ENCODE measurements around the gene SYTL1. TPM values are rescaled to one million over a fixed set of nuclear protein-coding genes. Genes with fewer than 3 reads are reported as not detected.

SYTL1 gene
- total and polyA plus RNA-seq, 3 experiments from 2014 or later = 21.9 to 124 (median 24.2) TPM

DNA sequence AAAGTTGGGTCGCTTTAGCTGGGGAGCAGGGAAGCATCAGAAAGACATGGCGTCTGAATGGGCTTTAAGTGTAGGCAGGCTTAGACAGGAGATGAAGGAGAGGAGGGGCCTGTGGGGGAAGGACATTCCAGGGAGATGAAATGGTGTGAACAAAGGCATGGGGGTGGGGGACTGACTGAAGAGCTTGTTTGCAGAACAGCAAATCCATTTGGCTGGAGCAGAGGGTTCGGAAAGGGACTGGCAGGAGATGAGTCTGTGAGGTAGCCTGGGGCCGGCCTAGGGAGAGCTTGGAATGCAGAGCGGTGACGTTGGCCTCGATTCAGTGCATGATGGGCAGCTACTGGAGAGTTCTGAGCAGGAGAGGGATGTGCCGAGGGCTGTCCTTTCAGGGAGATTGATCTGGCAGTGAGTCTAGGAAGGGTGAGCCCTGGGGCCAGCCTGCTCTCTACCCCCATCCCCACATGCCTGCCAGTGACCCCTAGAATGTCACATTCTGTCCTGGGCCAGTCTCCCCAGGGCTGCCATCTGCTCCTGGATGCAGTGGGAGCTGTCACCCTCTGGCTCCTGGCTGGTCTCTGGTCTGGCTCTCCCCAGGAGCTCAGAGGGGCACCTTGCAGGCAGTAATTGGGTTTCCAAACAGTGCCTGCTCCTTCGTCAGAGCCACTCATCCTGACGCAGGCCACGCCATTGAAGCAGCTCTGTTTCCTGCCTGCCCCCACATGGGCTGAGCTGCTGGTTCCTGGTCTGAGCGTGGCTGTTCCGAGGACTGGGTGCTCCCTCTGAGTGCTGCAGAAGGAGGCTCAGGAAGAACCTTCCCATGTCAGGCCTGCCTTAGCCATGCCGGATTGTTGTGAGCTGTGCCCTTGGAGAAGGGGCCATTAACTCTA is 42.2 kb upstream of the SYTL1 start:
- H3K36me3 ChIP-seq (ENCODE audit: insufficient read depth, low read length) = peaks cover 22% of the 10 kb centered on the region
- no peaks in the 10 kb centered on the region for H3K27me3 Mint-ChIP-seq
- no peak for DNase-seq
- H3K27ac Mint-ChIP-seq = peak overlapping the region in 2 of 8 donors; percentile 59 to 74
- H3K36me3 Mint-ChIP-seq = peaks cover 0 to 93% (median 14%) of the 10 kb centered on the region in 3 donors
- no peak overlapping the region for H3K4me3 Mint-ChIP-seq
- POLR2A ChIA-PET = interaction anchor here (1.3 to 2.1 kb wide), 2 partner anchors 96 to 98 kb away, joined by 3 to 10 read pairs; no protein-coding TSS in a partner anchor
- H3K4me1 ChIP-seq (ENCODE audit: insufficient read depth, low read length) = no peaks in the 10 kb centered on the region
- H3K4me3 ChIP-seq (ENCODE audit: low read length) = no peak overlapping the region
- no peaks in the 10 kb centered on the region for H3K27me3 ChIP-seq (ENCODE audit: insufficient read depth, low read length, poor library complexity, severe bottlenecking)
- CTCF ChIA-PET = interaction anchor here (0.6 to 13.6 kb wide), 26 partner anchors 14 to 363 kb away, joined by 3 to 283 read pairs (median 5); partner anchors contain the start of genes AHDC1, CD164L2, GPR3 and MAP3K6
- no peak overlapping the region for H3K27ac ChIP-seq (ENCODE audit: low read depth, low read length)
- H3K9me3 Mint-ChIP-seq = no peaks in the 10 kb centered on the region
- peaks cover 0 to 6% (median 4%) of the 10 kb centered on the region in 3 donors for H3K4me1 Mint-ChIP-seq
- no peaks in the 10 kb centered on the region for H3K9me3 ChIP-seq (ENCODE audit: low read length)

DNA sequence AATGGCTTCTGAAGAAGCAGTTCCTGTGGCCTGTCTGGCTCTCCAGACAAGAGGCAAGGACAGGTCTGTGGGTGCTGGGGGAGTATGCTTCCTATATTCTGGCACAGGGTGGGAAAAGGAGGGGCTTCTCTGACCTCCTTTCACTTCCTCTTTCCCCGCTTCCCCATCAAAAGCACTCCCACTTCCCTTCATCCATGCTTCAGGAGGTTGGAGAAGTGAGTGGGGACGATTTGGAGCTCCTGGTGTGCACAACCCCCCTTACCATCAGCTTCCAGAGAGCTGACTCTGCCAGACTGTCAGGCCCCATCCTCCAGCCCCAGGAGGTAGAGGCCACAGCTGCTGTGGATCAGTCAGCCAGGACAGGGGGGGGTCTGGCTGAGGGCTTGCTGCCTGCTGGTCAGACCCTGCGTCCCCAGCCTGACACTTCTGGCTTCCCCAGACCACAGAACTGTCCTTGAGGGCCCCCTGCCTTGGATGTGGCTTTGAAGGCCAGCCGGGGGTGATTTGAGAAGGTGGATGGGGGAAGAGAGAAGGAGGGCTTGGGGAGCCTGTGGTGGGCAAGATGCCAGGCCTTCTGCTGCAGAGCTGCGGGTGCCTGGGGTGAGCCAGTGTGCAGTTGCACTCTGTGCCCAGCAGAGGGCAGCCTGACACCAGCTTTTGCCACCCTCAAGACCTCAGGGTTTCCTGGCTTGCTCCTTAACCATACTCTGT is 41.3 kb upstream of the SYTL1 start:
- Histone ChIP-seq H3K9me3 (ENCODE audit: low read length) (no peaks in the 10 kb centered on the region), H3K36me3 (ENCODE audit: insufficient read depth, low read length) (peaks cover 22% of the 10 kb centered on the region)
- POLR2A ChIA-PET = interaction anchor here (1.0 to 2.1 kb wide), 3 partner anchors 57 to 97 kb away, joined by 3 to 10 read pairs (median 3); no protein-coding TSS in a partner anchor

DNA sequence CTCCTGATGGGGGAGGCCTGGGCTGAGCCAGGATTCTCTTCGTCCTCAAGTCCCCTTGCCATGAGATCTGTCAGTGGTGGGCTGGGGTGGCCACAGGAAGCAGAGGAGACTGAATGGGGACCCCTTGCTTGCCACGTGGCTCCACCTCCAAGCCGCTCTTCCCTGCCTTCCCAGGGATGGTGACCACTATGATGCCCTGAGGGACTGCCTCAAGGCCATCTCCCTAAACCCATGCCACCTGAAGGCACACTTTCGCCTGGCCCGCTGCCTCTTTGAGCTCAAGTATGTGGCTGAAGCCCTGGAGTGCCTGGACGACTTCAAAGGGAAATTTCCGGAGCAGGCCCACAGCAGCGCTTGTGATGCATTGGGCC is 40.8 kb upstream of the SYTL1 start:
- Histone ChIP-seq H3K4me1 (ENCODE audit: insufficient read depth, low read length) (no peaks in the 10 kb centered on the region), H3K27ac (ENCODE audit: low read depth, low read length) (no peak overlapping the region), H3K9me3 (ENCODE audit: low read length) (no peaks in the 10 kb centered on the region), H3K27me3 (ENCODE audit: insufficient read depth, low read length, poor library complexity, severe bottlenecking) (no peaks in the 10 kb centered on the region), H3K36me3 (ENCODE audit: insufficient read depth, low read length) (peaks cover 22% of the 10 kb centered on the region), H3K4me3 (ENCODE audit: low read length) (no peak overlapping the region)
- POLR2A ChIA-PET = interaction anchor here (0.6 to 2.1 kb wide), 4 partner anchors 56 to 96 kb away, joined by 3 to 10 read pairs (median 3); partner anchors contain the start of gene CD164L2
- Mint-ChIP-seq H3K36me3 (peaks cover 0 to 89% (median 16%) of the 10 kb centered on the region in 3 donors), H3K27ac (peak overlapping the region in 3 of 8 donors; percentile 22 to 42 (median 29)), H3K4me1 (peaks cover 0 to 5% (median 4%) of the 10 kb centered on the region in 3 donors), H3K4me3 (no peak overlapping the region), H3K27me3 (no peaks in the 10 kb centered on the region), H3K9me3 (no peaks in the 10 kb centered on the region)
- CTCF ChIA-PET = interaction anchor here (0.6 to 13.6 kb wide), 31 partner anchors 8 to 362 kb away, joined by 3 to 283 read pairs (median 4); partner anchors contain the start of genes CD164L2, GPR3 and MAP3K6
- DNase-seq = no peak

More for the DNA sequence above, 41.3 kb upstream of the SYTL1 start:
- DNase-seq = peak; percentile 64 to 82 (median 72)
- no peak overlapping the region for H3K4me3 ChIP-seq (ENCODE audit: low read length)
- Mint-ChIP-seq H3K27ac (peak overlapping the region in 4 of 8 donors; percentile 27 to 74 (median 36)), H3K9me3 (no peaks in the 10 kb centered on the region), H3K36me3 (peaks cover 0 to 89% (median 14%) of the 10 kb centered on the region in 3 donors), H3K4me1 (peaks cover 0 to 6% (median 4%) of the 10 kb centered on the region in 3 donors), H3K4me3 (no peak overlapping the region), H3K27me3 (no peaks in the 10 kb centered on the region)
- no peaks in the 10 kb centered on the region for H3K27me3 ChIP-seq (ENCODE audit: insufficient read depth, low read length, poor library complexity, severe bottlenecking)
- H3K4me1 ChIP-seq (ENCODE audit: insufficient read depth, low read length) = no peaks in the 10 kb centered on the region
- CTCF ChIA-PET = interaction anchor here (0.5 to 13.6 kb wide), 33 partner anchors 8 to 362 kb away, joined by 3 to 283 read pairs (median 4); partner anchors contain the start of genes AHDC1, CD164L2, GPR3 and MAP3K6
- no peak overlapping the region for H3K27ac ChIP-seq (ENCODE audit: low read depth, low read length)

DNA sequence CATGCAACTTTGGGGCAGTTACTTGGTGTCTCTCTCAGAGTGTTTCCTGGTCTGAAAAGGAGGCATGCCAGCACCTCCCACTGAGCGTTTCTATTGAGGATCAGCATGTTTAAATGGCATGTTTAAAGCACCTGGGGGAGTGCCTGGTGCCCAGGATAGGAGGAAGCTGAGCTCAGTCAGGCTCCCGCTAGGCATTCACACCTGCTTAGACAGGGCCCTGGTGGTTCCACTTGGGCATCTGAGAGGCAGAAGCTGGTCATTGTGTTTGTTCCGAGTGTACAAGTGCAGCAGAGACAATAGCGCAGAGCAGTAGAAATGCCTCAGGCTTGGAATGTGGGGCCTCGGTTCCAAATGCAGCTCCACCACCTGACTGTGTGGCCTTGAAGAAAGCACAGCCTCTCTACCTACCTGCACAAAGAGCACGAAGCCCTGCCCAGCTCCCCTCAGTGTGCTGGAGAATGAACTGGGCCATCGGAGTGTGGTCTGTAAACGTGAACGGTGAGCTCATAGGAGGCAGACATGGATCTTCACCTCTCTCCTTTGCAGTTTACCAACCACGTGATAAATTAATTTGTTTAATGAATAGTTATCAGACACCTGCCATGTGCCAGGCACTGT is 40.1 kb upstream of the SYTL1 start:
- H3K9me3 ChIP-seq (ENCODE audit: low read length) = no peaks in the 10 kb centered on the region
- no peaks in the 10 kb centered on the region for H3K4me1 ChIP-seq (ENCODE audit: insufficient read depth, low read length)
- POLR2A ChIA-PET = interaction anchor here (0.6 to 2.1 kb wide), 2 partner anchors 81 to 94 kb away, joined by 3 to 10 read pairs; partner anchors contain the start of gene CD164L2
- no peak for DNase-seq
- peaks cover 0 to 87% (median 12%) of the 10 kb centered on the region in 3 donors for H3K36me3 Mint-ChIP-seq
- H3K27me3 ChIP-seq (ENCODE audit: insufficient read depth, low read length, poor library complexity, severe bottlenecking) = no peaks in the 10 kb centered on the region
- H3K36me3 ChIP-seq (ENCODE audit: insufficient read depth, low read length) = peaks cover 22% of the 10 kb centered on the region
- peaks cover 0 to 3% (median 0%) of the 10 kb centered on the region in 3 donors for H3K4me1 Mint-ChIP-seq
- H3K27ac ChIP-seq (ENCODE audit: low read depth, low read length) = no peak overlapping the region
- CTCF ChIA-PET = interaction anchor here (0.9 to 13.6 kb wide), 20 partner anchors 9 to 305 kb away, joined by 3 to 283 read pairs (median 4); partner anchors contain the start of genes CD164L2, GPR3 and MAP3K6
- H3K4me3 ChIP-seq (ENCODE audit: low read length) = no peak overlapping the region
- no peaks in the 10 kb centered on the region for H3K9me3 Mint-ChIP-seq
- no peak overlapping the region for H3K4me3 Mint-ChIP-seq
- peak overlapping the region in 1 of 8 donors; percentile 43 for H3K27ac Mint-ChIP-seq
- no peaks in the 10 kb centered on the region for H3K27me3 Mint-ChIP-seq

DNA sequence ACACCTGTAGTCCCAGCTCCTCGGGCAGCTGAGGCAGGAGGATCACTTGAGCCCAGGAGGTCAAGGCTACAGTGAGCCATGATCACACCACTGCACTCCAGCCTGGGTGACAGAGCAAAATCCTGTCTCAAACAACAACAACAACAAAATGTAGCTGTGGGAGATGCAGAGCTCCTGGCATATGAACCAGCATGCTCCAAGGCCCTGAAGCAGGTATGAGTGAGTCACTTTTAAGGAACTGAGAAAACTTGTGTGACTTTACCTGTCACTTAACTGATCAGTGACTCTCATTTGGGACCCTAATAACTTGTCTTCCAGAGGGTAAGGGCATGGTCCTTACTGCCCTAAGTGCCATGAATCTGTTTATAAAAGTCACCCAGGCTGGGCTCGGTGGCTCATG is 39.2 kb upstream of the SYTL1 start:
- DNase-seq = no peak
- H3K9me3 Mint-ChIP-seq = no peaks in the 10 kb centered on the region
- H3K36me3 Mint-ChIP-seq = peaks cover 0 to 82% (median 11%) of the 10 kb centered on the region in 3 donors
- peaks cover 14% of the 10 kb centered on the region for H3K36me3 ChIP-seq (ENCODE audit: insufficient read depth, low read length)
- H3K4me3 Mint-ChIP-seq = no peak overlapping the region
- H3K9me3 ChIP-seq (ENCODE audit: low read length) = no peaks in the 10 kb centered on the region
- H3K4me1 ChIP-seq (ENCODE audit: insufficient read depth, low read length) = no peaks in the 10 kb centered on the region
- no peak overlapping the region for H3K27ac ChIP-seq (ENCODE audit: low read depth, low read length)
- no peaks in the 10 kb centered on the region for H3K27me3 Mint-ChIP-seq
- CTCF ChIA-PET = interaction anchor here (1.2 to 13.6 kb wide), 6 partner anchors 30 to 304 kb away, joined by 3 to 283 read pairs (median 24); partner anchors contain the start of genes CD164L2 and GPR3
- no peak overlapping the region for H3K4me3 ChIP-seq (ENCODE audit: low read length)
- peaks cover 0 to 3% (median 0%) of the 10 kb centered on the region in 3 donors for H3K4me1 Mint-ChIP-seq
- POLR2A ChIA-PET = no interaction called here
- no peak overlapping the region for H3K27ac Mint-ChIP-seq
- no peaks in the 10 kb centered on the region for H3K27me3 ChIP-seq (ENCODE audit: insufficient read depth, low read length, poor library complexity, severe bottlenecking)

DNA sequence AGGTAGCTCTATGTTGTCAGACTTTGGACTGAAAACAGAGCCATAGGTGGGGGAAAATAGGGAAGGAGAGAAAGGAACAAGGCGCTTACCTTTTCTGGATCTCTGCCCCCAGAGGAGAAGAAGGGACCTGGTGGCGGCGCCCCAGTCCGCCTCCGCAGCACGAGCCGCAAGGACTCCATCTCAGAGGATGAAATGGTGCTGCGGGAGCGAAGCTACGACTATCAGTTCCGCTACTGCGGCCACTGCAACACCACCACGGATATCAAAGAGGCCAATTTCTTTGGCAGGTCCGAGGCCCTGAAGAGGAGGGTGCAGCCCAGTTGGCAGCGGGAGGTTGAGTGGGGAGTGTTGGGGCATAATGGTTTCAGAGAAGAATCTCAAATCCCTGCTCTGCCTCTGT is 38.3 kb upstream of the SYTL1 start:
- no peak for DNase-seq
- no peak overlapping the region for H3K4me3 Mint-ChIP-seq
- peaks cover 0 to 76% (median 11%) of the 10 kb centered on the region in 3 donors for H3K36me3 Mint-ChIP-seq
- POLR2A ChIA-PET = no interaction called here
- H3K4me1 Mint-ChIP-seq = peaks cover 0 to 3% (median 0%) of the 10 kb centered on the region in 3 donors
- H3K27me3 Mint-ChIP-seq = no peaks in the 10 kb centered on the region
- no peak overlapping the region for H3K4me3 ChIP-seq (ENCODE audit: low read length)
- no peaks in the 10 kb centered on the region for H3K27me3 ChIP-seq (ENCODE audit: insufficient read depth, low read length, poor library complexity, severe bottlenecking)
- H3K36me3 ChIP-seq (ENCODE audit: insufficient read depth, low read length) = peaks cover 5% of the 10 kb centered on the region
- no peaks in the 10 kb centered on the region for H3K4me1 ChIP-seq (ENCODE audit: insufficient read depth, low read length)
- H3K9me3 ChIP-seq (ENCODE audit: low read length) = no peaks in the 10 kb centered on the region
- no peak overlapping the region for H3K27ac Mint-ChIP-seq
- H3K9me3 Mint-ChIP-seq = no peaks in the 10 kb centered on the region
- H3K27ac ChIP-seq (ENCODE audit: low read depth, low read length) = no peak overlapping the region
- CTCF ChIA-PET = interaction anchor here (0.5 to 13.6 kb wide), 5 partner anchors 84 to 303 kb away, joined by 3 to 283 read pairs (median 3); partner anchors contain the start of genes CD164L2 and GPR3

DNA sequence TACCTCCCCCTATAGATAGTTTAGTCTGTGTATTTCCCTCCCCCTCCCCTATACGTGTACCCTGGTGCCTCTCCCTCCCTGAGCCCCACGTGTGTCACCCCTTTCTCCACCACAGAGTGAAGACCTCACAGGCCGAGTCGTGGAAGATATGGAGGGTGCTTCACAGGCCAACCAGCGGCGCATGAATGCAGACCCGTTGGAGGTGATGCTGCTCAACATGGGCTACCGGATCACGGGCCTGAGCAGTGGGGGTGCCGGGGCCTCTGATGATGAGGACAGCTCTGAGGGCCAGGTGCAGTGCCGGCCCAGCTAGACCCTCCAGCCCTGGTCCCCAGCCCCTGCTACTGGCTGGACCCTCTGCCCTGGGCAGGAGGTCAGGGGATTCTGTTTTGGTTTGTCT is 35.8 kb upstream of the SYTL1 start:
- H3K4me1 ChIP-seq (ENCODE audit: insufficient read depth, low read length) = no peaks in the 10 kb centered on the region
- POLR2A ChIA-PET = no interaction called here
- Mint-ChIP-seq H3K9me3 (no peaks in the 10 kb centered on the region), H3K4me3 (no peak overlapping the region), H3K36me3 (peaks cover 0 to 56% (median 11%) of the 10 kb centered on the region in 3 donors), H3K4me1 (no peaks in the 10 kb centered on the region), H3K27ac (peak overlapping the region in 2 of 8 donors; percentile 1 to 82), H3K27me3 (no peaks in the 10 kb centered on the region)
- no peak for DNase-seq
- no peaks in the 10 kb centered on the region for H3K27me3 ChIP-seq (ENCODE audit: insufficient read depth, low read length, poor library complexity, severe bottlenecking)
- no peak overlapping the region for H3K4me3 ChIP-seq (ENCODE audit: low read length)
- no peak overlapping the region for H3K27ac ChIP-seq (ENCODE audit: low read depth, low read length)
- CTCF ChIA-PET = interaction anchor here (1.2 to 13.6 kb wide), 4 partner anchors 9 to 93 kb away, joined by 3 to 283 read pairs (median 12); partner anchors contain the start of gene CD164L2
- H3K9me3 ChIP-seq (ENCODE audit: low read length) = no peaks in the 10 kb centered on the region
- H3K36me3 ChIP-seq (ENCODE audit: insufficient read depth, low read length) = no peaks in the 10 kb centered on the region
